ENCODE measurements around the gene PROZ.

- no peak for TF ChIP-seq CTCF (optimal IDR thresholded peaks at IDR 0.05 in 1 of 3, IDR thresholded peaks at IDR 0.05 in 1 of 3, conservative IDR thresholded peaks at IDR 0.05 in 1 of 3; ENCODE audit: extremely low read depth in 1 of 3, insufficient read depth in 2 of 3, low read length in 3 of 3)
- no peak for TF ChIP-seq EZH2 (IDR thresholded peaks at IDR 0.05; ENCODE audit: low read length)
Observed at GRCh38 chr13:113192902-113193301, 34.5 kb downstream of the PROZ start.
